Smooth muscle cell (in vitro differentiated cells): ENCODE data around the gene SSC5D. TPM values are rescaled to one million over a fixed set of nuclear protein-coding genes. Genes with fewer than 3 reads are reported as not detected.

Experiments used
- DNase-seq: peaks from one replicate; lab custom pipeline; 2025; ENCODE audit not compliant: unreplicated experiment; lab: John Stamatoyannopoulos, UW
- H2AFZ ChIP-seq: fragments of 200-600 bp; sonication (generic); 2 replicates; pipeline ENCODE4 v1.6.0; 2016; ENCODE audit warnings: antibody characterized with exemption, low read depth, mild to moderate bottlenecking
- H3F3A ChIP-seq: fragments of 200-600 bp; sonication (generic); 2 replicates; pipeline ENCODE4 v1.6.0; 2017; ENCODE audit warnings: antibody characterized with exemption, low read depth
- H3K27ac ChIP-seq: fragments of 200-600 bp; sonication (generic); 2 replicates; pipeline ENCODE4 v1.5.1; 2016; ENCODE audit warnings: low read depth, mild to moderate bottlenecking
- H3K27me3 ChIP-seq: fragments of 200-600 bp; sonication (generic); 2 replicates; pipeline ENCODE4 v1.6.1; 2016; ENCODE audit warnings: low read depth, mild to moderate bottlenecking
- H3K36me3 ChIP-seq: fragments of 200-600 bp; sonication (generic); 2 replicates; pipeline ENCODE4 v1.5.1; 2016; ENCODE audit warnings: low read depth
- H3K4me1 ChIP-seq: fragments of 200-600 bp; sonication (generic); 2 replicates; pipeline ENCODE4 v1.5.1; 2016; ENCODE audit warnings: low read depth
- H3K4me2 ChIP-seq: fragments of 200-600 bp; sonication (generic); 2 replicates; pipeline ENCODE4 v1.6.0; 2016; ENCODE audit warnings: mild to moderate bottlenecking
- H3K4me3 ChIP-seq: fragments of 200-600 bp; sonication (generic); 2 replicates; pipeline ENCODE4 v1.5.1; 2016; ENCODE audit warnings: mild to moderate bottlenecking
- H3K79me2 ChIP-seq: fragments of 200-600 bp; sonication (generic); 2 replicates; pipeline ENCODE4 v1.6.0; 2016; ENCODE audit warnings: low read depth, mild to moderate bottlenecking
- H3K9ac ChIP-seq: fragments of 200-600 bp; sonication (generic); 2 replicates; pipeline ENCODE4 v1.6.0; 2016; ENCODE audit warnings: low read depth
- H3K9me3 ChIP-seq: fragments of 200-600 bp; sonication (generic); replicated peaks from 2 replicates; pipeline ENCODE4 v1.5.1; 2016; ENCODE audit warnings: low read depth
- H4K20me1 ChIP-seq: fragments of 200-600 bp; sonication (generic); 2 replicates; pipeline ENCODE4 v1.6.0; 2016; ENCODE audit warnings: low read depth
- CTCF ChIP-seq: fragments of 200-600 bp; sonication (generic); IDR thresholded peaks from 2 replicates; pipeline ENCODE4 v1.5.1; 2017; ENCODE audit warnings: borderline replicate concordance, mild to moderate bottlenecking, antibody characterized with exemption; ENCODE audit not compliant: insufficient read depth, poor library complexity, severe bottlenecking
- WGBS: methylation state at CpG from one replicate; pipeline ENCODE4 v1.1.7; 2016; ENCODE audit warnings: low lambda C conversion rate; 5-methylcytosine and 5-hydroxymethylcytosine counted together
- polyA plus RNA-seq: library from polyadenylated mRNA; unstranded; fragments of >200 nt; fragmentation: Nextera tagmentation; extraction: Ambion mirVana; gene quantifications from 2 replicates; pipeline ENCODE4 v1.2.1, GENCODE V29; 2016
- total RNA-seq: library from RNA; depleted of rRNA; stranded (reverse); fragments of >200 nt; gene quantifications from 2 replicates; pipeline ENCODE4 v1.2.3, GENCODE V29; 2014

SSC5D gene
- total and polyA plus RNA-seq, 2 experiments from 2014 or later = 3.8 to 11.2 TPM

DNA sequence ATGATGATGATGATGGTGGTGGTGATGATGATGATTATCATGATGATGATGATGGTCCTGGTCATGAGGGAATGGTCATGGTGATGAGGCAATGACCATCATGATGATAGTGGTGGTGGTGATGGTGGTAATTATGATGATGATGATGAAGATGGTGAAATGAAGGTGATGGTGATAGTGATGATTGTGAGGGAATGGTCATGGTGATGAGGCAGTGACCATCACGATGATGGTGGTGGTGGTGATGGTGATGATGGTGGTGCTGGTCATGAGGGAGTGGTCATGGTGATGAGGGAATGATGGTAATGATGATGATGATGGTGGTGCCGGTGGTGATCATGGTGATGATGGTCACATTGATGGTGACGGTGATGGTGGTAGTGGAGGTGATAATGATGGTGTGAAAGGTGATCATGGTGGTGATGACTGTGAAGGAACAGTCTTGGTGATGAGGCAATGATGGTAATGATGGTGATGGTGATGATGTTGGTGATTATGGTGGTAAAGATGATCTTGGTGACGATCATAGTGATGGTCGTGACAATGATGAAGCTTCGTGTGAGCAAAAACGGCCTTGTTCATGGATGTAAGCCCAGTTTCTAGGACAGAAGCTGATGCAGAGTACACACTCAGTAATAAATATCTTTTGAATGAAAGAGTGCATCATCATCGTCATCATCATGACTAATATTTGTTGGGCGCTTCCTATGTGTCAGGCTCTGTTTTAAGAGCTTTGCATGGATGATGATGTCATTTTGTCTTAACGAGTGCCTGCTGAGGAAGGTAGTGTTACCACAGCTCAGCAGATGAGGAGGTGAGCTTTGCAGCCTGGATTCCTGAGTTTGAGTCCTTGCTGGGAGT, 31.4 kb downstream of the SSC5D start:
- no peaks in the 10 kb centered on the region for H3K9me3 ChIP-seq
- no peak for TF ChIP-seq CTCF
- H4K20me1 ChIP-seq = no peaks in the 10 kb centered on the region
- H3K4me2 ChIP-seq = no peak overlapping the region
- H3K36me3 ChIP-seq = no peaks in the 10 kb centered on the region
- H3K27ac ChIP-seq = no peak overlapping the region
- no peak overlapping the region for H3K4me3 ChIP-seq
- no peak overlapping the region for H3K9ac ChIP-seq
- DNase-seq = no peak
- H2AFZ ChIP-seq = no peak overlapping the region
- no peaks in the 10 kb centered on the region for H3F3A ChIP-seq
- no peaks in the 10 kb centered on the region for H3K4me1 ChIP-seq
- H3K27me3 ChIP-seq = no peaks in the 10 kb centered on the region
- 81% methylated on average over 10 of the region's 10 CpGs for WGBS
- H3K79me2 ChIP-seq = no peaks in the 10 kb centered on the region

DNA sequence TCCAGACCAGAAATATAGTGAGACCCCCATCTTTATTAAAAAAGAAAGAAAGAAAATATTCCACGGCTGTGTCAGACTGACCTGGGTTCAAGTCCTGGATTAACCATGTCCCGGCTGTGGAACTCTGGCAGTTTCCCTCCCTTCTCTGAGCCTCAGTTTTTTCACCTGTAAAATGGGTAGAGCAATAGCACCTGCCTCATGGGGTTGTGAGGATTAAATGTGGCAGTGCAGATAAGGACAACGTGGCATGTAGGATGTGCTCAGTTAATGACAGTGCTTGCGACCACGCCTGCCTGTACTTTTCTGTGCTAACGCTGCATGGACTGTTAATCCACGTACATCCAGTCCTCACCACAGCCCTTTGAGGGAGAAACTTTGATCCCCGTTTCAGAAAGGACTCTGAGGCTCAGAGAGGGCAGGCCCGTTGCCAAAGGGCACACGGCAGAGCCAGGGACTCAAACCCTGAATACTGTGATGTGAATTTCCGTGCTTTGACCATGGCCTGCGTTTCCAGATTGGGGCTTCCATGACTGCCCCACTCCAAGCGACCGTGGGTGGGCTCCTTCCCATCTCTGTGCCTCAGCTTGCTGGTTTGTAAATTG, 32.6 kb downstream of the SSC5D start:
- Histone ChIP-seq H3K27me3 (no peaks in the 10 kb centered on the region), H3K4me1 (no peaks in the 10 kb centered on the region), H3K4me3 (no peak overlapping the region), H2AFZ (no peak overlapping the region), H3K36me3 (no peaks in the 10 kb centered on the region), H3K4me2 (no peak overlapping the region), H3K9ac (no peak overlapping the region), H3K27ac (no peak overlapping the region), H3F3A (no peaks in the 10 kb centered on the region), H3K79me2 (no peaks in the 10 kb centered on the region), H4K20me1 (no peaks in the 10 kb centered on the region), H3K9me3 (no peaks in the 10 kb centered on the region)
- no peak for TF ChIP-seq CTCF
- DNase-seq = no peak
- 82% methylated on average over 14 of the region's 14 CpGs for WGBS

- no peaks in the 10 kb centered on the region for H3F3A ChIP-seq
- no peak overlapping the region for H3K4me3 ChIP-seq
- H3K9ac ChIP-seq = no peak overlapping the region
- H3K27ac ChIP-seq = no peak overlapping the region
- H3K9me3 ChIP-seq = no peaks in the 10 kb centered on the region
- no peaks in the 10 kb centered on the region for H3K36me3 ChIP-seq
- WGBS = 66% methylated on average over 28 of the region's 29 CpGs
- no peak for TF ChIP-seq CTCF
- H2AFZ ChIP-seq = no peak overlapping the region
- H3K4me2 ChIP-seq = no peak overlapping the region
- H3K79me2 ChIP-seq = no peaks in the 10 kb centered on the region
- H3K4me1 ChIP-seq = no peaks in the 10 kb centered on the region
- DNase-seq = no peak
- no peaks in the 10 kb centered on the region for H3K27me3 ChIP-seq
- H4K20me1 ChIP-seq = no peaks in the 10 kb centered on the region
These were observed 37.3 kb downstream of the SSC5D start for GRCh38 chr19:55525289-55526101.
